Neural progenitor cell (in vitro differentiated cells): Measurements from ENCODE around the gene GSTO2. TPM values are rescaled to one million over a fixed set of nuclear protein-coding genes. Genes with fewer than 3 reads are reported as not detected.

ENCODE experiments used
- DNase-seq: peaks from one replicate; pipeline ENCODE4 v3.0.0-alpha.2; 2016; ENCODE audit warnings: low spot score
- H2AFZ ChIP-seq: fragments of 200-600 bp; sonication (generic); replicated peaks from 2 replicates; pipeline ENCODE4 v1.6.1; 2016; ENCODE audit warnings: antibody characterized with exemption
- H3F3A ChIP-seq: fragments of 200-600 bp; sonication (generic); 2 replicates; pipeline ENCODE4 v1.6.1; 2016; ENCODE audit warnings: antibody characterized with exemption, low read depth
- H3K27ac ChIP-seq: fragments of 200-600 bp; sonication (generic); 2 replicates; pipeline ENCODE4 v1.5.1; 2016; ENCODE audit warnings: mild to moderate bottlenecking
- H3K27me3 ChIP-seq: fragments of 200-600 bp; sonication (generic); 2 replicates; pipeline ENCODE4 v1.6.1; 2016; ENCODE audit warnings: mild to moderate bottlenecking, moderate library complexity
- H3K36me3 ChIP-seq: fragments of 200-600 bp; sonication (generic); 2 replicates; pipeline ENCODE4 v1.5.1; 2016
- H3K4me1 ChIP-seq: fragments of 200-600 bp; sonication (generic); 2 replicates; pipeline ENCODE4 v1.6.1; 2016; ENCODE audit warnings: mixed run types
- H3K4me2 ChIP-seq: fragments of 200-600 bp; sonication (generic); 2 replicates; pipeline ENCODE4 v1.6.1; 2016
- H3K4me3 ChIP-seq: fragments of 200-600 bp; sonication (generic); 2 replicates; pipeline ENCODE4 v1.5.1; 2016
- H3K79me2 ChIP-seq: fragments of 200-600 bp; sonication (generic); 2 replicates; pipeline ENCODE4 v1.6.1; 2016; ENCODE audit warnings: low read depth
- H3K9ac ChIP-seq: fragments of 200-600 bp; sonication (generic); 2 replicates; pipeline ENCODE4 v1.6.1; 2016
- H3K9me3 ChIP-seq: fragments of 200-600 bp; sonication (generic); 2 replicates; pipeline ENCODE4 v1.5.1; 2016; ENCODE audit warnings: low read depth
- H4K20me1 ChIP-seq: fragments of 200-600 bp; sonication (generic); 2 replicates; pipeline ENCODE4 v1.6.1; 2016; ENCODE audit warnings: low read depth
- H3K27ac Mint-ChIP-seq: 3 replicates; pipeline ENCODE4 v1.8.0; 2021; ENCODE audit warnings: mixed read lengths
- H3K27me3 Mint-ChIP-seq: 2 replicates; pipeline ENCODE4 v1.8.0; 2022; ENCODE audit warnings: low read depth, mild to moderate bottlenecking, inconsistent platforms, moderate library complexity, mixed read lengths; ENCODE audit not compliant: insufficient read depth
- H3K36me3 Mint-ChIP-seq: 3 replicates; pipeline ENCODE4 v1.8.0; 2021; ENCODE audit warnings: mixed read lengths
- H3K4me1 Mint-ChIP-seq: 3 replicates; pipeline ENCODE4 v1.8.0; 2021; ENCODE audit warnings: mixed read lengths
- H3K4me3 Mint-ChIP-seq: 3 replicates; pipeline ENCODE4 v1.8.0; 2021; ENCODE audit warnings: mild to moderate bottlenecking, moderate library complexity, mixed read lengths
- H3K9me3 Mint-ChIP-seq: 3 replicates; pipeline ENCODE4 v1.8.0; 2020; ENCODE audit warnings: mixed read lengths
- CTCF ChIP-seq: fragments of 200-600 bp; sonication (generic); IDR thresholded peaks from 2 replicates; pipeline ENCODE4 v1.5.1; 2017; ENCODE audit warnings: antibody characterized with exemption, mild to moderate bottlenecking
- EZH2 ChIP-seq: fragments of 200-600 bp; sonication (generic); IDR thresholded peaks from 2 replicates; pipeline ENCODE4 v1.6.1; 2017; ENCODE audit warnings: antibody characterized with exemption, mild to moderate bottlenecking, moderate library complexity
- EZH2phosphoT487 ChIP-seq: fragments of 200-600 bp; sonication (generic); IDR thresholded peaks from 2 replicates; pipeline ENCODE4 v1.6.1; 2017; ENCODE audit warnings: antibody characterized with exemption
- total RNA-seq: library from RNA; depleted of rRNA; stranded (reverse); fragments of >200 nt; gene quantifications from 2 replicates; pipeline ENCODE4 v1.2.3, GENCODE V29; 2015; ENCODE audit warnings: low replicate concordance

Gene GSTO2
- total RNA-seq, 1 donor from 2014 or later: 4.9 TPM

- H3K9me3 ChIP-seq: no peaks in the 10 kb centered on the region
- H3K4me3 ChIP-seq: no peak overlapping the region
- H3K36me3 ChIP-seq: no peaks in the 10 kb centered on the region
- TF ChIP-seq CTCF (no peak), EZH2phosphoT487 (no peak), EZH2 (no peak)
- H3K27me3 ChIP-seq: no peaks in the 10 kb centered on the region
- peaks cover 46% of the 10 kb centered on the region for H3K4me1 Mint-ChIP-seq
- H3F3A ChIP-seq: no peaks in the 10 kb centered on the region
- H3K9me3 Mint-ChIP-seq: no peaks in the 10 kb centered on the region
- H3K36me3 Mint-ChIP-seq: peaks cover 17% of the 10 kb centered on the region
- H4K20me1 ChIP-seq: peaks cover 33% of the 10 kb centered on the region
- peaks cover 37% of the 10 kb centered on the region for H3K79me2 ChIP-seq
- H3K4me2 ChIP-seq: peak overlapping the region; percentile 34
- H3K27ac ChIP-seq: no peak overlapping the region
- no peak for DNase-seq
- no peak overlapping the region for H3K9ac ChIP-seq
- no peak overlapping the region for H2AFZ ChIP-seq
- H3K4me3 Mint-ChIP-seq: no peak overlapping the region
- peak overlapping the region; percentile 64 for H3K27ac Mint-ChIP-seq
- H3K4me1 ChIP-seq: peaks cover 20% of the 10 kb centered on the region
- H3K27me3 Mint-ChIP-seq: peaks cover 2% of the 10 kb centered on the region
These were observed 48.3 kb downstream of the GSTO2 start for GRCh38 chr10:104317269-104317710.

GRCh38 chr10:104317726-104318299 is 48.8 kb downstream of the GSTO2 start:
- Histone ChIP-seq H2AFZ (no peak overlapping the region), H3K4me1 (peaks cover 26% of the 10 kb centered on the region), H3F3A (no peaks in the 10 kb centered on the region), H3K27me3 (no peaks in the 10 kb centered on the region), H3K4me3 (no peak overlapping the region), H3K4me2 (no peak overlapping the region), H3K36me3 (no peaks in the 10 kb centered on the region), H3K79me2 (peaks cover 42% of the 10 kb centered on the region), H3K9ac (no peak overlapping the region), H3K27ac (no peak overlapping the region), H3K9me3 (no peaks in the 10 kb centered on the region), H4K20me1 (peaks cover 39% of the 10 kb centered on the region)
- TF ChIP-seq EZH2phosphoT487: no peak
- no peak for TF ChIP-seq CTCF
- no peak for TF ChIP-seq EZH2
- no peaks in the 10 kb centered on the region for H3K9me3 Mint-ChIP-seq
- peaks cover 16% of the 10 kb centered on the region for H3K36me3 Mint-ChIP-seq
- no peak overlapping the region for H3K4me3 Mint-ChIP-seq
- no peak for DNase-seq
- H3K4me1 Mint-ChIP-seq: peaks cover 45% of the 10 kb centered on the region
- H3K27ac Mint-ChIP-seq: peak overlapping the region; percentile 52
- H3K27me3 Mint-ChIP-seq: peaks cover 2% of the 10 kb centered on the region

DNA sequence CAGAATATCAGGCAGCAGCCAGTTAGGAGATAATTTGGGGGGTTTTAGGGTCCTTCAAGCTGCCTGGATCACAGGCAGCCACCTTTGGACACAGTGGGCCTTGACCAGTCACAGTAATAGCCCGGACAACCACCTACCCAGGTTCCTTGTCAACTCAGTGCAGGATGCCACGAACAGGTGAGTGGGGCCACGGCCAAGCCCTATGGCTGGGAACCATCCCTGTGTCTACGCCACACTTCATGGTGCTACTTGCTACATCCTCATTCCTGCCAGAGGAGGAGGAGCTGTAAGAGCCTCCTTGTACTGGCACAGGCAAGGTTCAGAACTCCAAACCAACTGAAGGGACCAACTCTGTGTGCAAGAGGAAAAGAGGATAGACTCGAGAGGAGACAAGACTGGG is 49.3 kb downstream of the GSTO2 start:
- peaks cover 3% of the 10 kb centered on the region for H3K27me3 Mint-ChIP-seq
- no peak overlapping the region for H3K4me2 ChIP-seq
- H3K27ac Mint-ChIP-seq: no peak overlapping the region
- no peak overlapping the region for H3K27ac ChIP-seq
- H3K4me3 ChIP-seq: no peak overlapping the region
- H2AFZ ChIP-seq: no peak overlapping the region
- DNase-seq: no peak
- no peak overlapping the region for H3K4me3 Mint-ChIP-seq
- TF ChIP-seq CTCF (no peak), EZH2 (no peak), EZH2phosphoT487 (no peak)
- H3K27me3 ChIP-seq: no peaks in the 10 kb centered on the region
- peaks cover 13% of the 10 kb centered on the region for H3K36me3 Mint-ChIP-seq
- H3K4me1 ChIP-seq: peaks cover 26% of the 10 kb centered on the region
- H3K9me3 Mint-ChIP-seq: no peaks in the 10 kb centered on the region
- no peak overlapping the region for H3K9ac ChIP-seq
- H4K20me1 ChIP-seq: peaks cover 44% of the 10 kb centered on the region
- H3K4me1 Mint-ChIP-seq: peaks cover 49% of the 10 kb centered on the region
- no peaks in the 10 kb centered on the region for H3F3A ChIP-seq
- no peaks in the 10 kb centered on the region for H3K9me3 ChIP-seq
- H3K36me3 ChIP-seq: no peaks in the 10 kb centered on the region
- H3K79me2 ChIP-seq: peaks cover 48% of the 10 kb centered on the region
